Liver (tissue), 3 donors: ENCODE results near the gene PHF21B.

ENCODE experiments used
- GABPA ChIP-seq, 2 donors: IDR thresholded peaks in 1 of 2; conservative IDR thresholded peaks in 1 of 2; 2 replicates each; pipeline ENCODE4 v1.6.1; 2016; ENCODE audit warnings: antibody characterized with exemption in 2 of 2, mild to moderate bottlenecking in 1 of 2, moderate library complexity in 1 of 2
- HNF4G ChIP-seq: IDR thresholded peaks from 2 replicates; pipeline ENCODE4 v1.6.1; 2016; ENCODE audit warnings: antibody characterized with exemption
- JUND ChIP-seq, 2 donors: IDR thresholded peaks; 2 replicates each; pipeline ENCODE4 v1.6.1; 2016; ENCODE audit warnings: antibody characterized with exemption in 2 of 2
- RAD21 ChIP-seq, 2 donors: IDR thresholded peaks; 2 replicates each; pipeline ENCODE4 v1.6.1; 2016; ENCODE audit warnings: antibody characterized with exemption in 2 of 2, mild to moderate bottlenecking in 2 of 2
- SP1 ChIP-seq: IDR thresholded peaks from 2 replicates; pipeline ENCODE4 v1.6.1; 2018; ENCODE audit warnings: antibody characterized with exemption, mild to moderate bottlenecking
- TF ChIP-seq, protein P1 (sequence below): fragments of 150-350 bp; IDR thresholded peaks from 2 replicates; pipeline ENCODE4 v1.5.1; 2017; ENCODE audit warnings: improper control_type of control experiment, low read depth, low read length; ENCODE audit not compliant: missing input control
- TF ChIP-seq, protein P2 (sequence below): IDR thresholded peaks from 2 replicates; pipeline ENCODE4 v1.6.1; 2016; ENCODE audit warnings: antibody characterized with exemption, mild to moderate bottlenecking
- donor health status: healthy.
- donor health status: healthy.

DNA sequence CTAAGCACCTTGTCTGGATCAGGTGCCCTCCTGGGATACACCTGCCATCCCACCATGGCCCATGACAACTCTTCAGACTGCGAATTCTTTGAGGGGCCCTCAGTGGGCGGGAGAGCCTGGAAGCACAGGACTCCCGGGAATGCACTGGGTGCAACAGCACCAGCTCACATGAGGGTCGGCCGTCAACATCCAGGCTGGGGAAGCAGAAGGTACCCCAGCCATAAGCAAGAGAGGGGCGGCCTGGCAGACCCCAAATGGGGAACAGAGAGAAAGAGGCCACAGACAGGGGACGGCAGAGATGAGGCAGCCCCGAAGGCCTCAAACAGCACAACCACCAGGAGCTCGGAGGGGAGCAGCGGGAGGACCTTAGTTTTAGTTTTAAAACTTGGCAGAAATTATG lies 94.4 kb downstream of the PHF21B start:
- TF ChIP-seq SP1 = no peak
- TF ChIP-seq, protein P1, sequence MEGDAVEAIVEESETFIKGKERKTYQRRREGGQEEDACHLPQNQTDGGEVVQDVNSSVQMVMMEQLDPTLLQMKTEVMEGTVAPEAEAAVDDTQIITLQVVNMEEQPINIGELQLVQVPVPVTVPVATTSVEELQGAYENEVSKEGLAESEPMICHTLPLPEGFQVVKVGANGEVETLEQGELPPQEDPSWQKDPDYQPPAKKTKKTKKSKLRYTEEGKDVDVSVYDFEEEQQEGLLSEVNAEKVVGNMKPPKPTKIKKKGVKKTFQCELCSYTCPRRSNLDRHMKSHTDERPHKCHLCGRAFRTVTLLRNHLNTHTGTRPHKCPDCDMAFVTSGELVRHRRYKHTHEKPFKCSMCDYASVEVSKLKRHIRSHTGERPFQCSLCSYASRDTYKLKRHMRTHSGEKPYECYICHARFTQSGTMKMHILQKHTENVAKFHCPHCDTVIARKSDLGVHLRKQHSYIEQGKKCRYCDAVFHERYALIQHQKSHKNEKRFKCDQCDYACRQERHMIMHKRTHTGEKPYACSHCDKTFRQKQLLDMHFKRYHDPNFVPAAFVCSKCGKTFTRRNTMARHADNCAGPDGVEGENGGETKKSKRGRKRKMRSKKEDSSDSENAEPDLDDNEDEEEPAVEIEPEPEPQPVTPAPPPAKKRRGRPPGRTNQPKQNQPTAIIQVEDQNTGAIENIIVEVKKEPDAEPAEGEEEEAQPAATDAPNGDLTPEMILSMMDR = no peak
- TF ChIP-seq JUND (IDR thresholded peaks at IDR 0.05) = no peak
- TF ChIP-seq, protein P2, sequence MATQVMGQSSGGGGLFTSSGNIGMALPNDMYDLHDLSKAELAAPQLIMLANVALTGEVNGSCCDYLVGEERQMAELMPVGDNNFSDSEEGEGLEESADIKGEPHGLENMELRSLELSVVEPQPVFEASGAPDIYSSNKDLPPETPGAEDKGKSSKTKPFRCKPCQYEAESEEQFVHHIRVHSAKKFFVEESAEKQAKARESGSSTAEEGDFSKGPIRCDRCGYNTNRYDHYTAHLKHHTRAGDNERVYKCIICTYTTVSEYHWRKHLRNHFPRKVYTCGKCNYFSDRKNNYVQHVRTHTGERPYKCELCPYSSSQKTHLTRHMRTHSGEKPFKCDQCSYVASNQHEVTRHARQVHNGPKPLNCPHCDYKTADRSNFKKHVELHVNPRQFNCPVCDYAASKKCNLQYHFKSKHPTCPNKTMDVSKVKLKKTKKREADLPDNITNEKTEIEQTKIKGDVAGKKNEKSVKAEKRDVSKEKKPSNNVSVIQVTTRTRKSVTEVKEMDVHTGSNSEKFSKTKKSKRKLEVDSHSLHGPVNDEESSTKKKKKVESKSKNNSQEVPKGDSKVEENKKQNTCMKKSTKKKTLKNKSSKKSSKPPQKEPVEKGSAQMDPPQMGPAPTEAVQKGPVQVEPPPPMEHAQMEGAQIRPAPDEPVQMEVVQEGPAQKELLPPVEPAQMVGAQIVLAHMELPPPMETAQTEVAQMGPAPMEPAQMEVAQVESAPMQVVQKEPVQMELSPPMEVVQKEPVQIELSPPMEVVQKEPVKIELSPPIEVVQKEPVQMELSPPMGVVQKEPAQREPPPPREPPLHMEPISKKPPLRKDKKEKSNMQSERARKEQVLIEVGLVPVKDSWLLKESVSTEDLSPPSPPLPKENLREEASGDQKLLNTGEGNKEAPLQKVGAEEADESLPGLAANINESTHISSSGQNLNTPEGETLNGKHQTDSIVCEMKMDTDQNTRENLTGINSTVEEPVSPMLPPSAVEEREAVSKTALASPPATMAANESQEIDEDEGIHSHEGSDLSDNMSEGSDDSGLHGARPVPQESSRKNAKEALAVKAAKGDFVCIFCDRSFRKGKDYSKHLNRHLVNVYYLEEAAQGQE = no peak
- TF ChIP-seq HNF4G = no peak
- TF ChIP-seq GABPA (IDR thresholded peaks at IDR 0.05 in 1 of 2, conservative IDR thresholded peaks at IDR 0.05 in 1 of 2) = no peak
- no peak for TF ChIP-seq RAD21 (IDR thresholded peaks at IDR 0.05)
